GM18868 (cell line): Measurements from ENCODE around the gene PRMT1.
"Not testable (repeated sequence)": the region's sequence is repeated elsewhere in the genome, so short reads cannot be mapped to it uniquely, and the experiment has no call there.

Experiments
- ATAC-seq: cut with Tn5 transposase; IDR thresholded peaks from one replicate; pipeline ENCODE4 v1.9.1; 2021; ENCODE audit warnings: mild to moderate bottlenecking, moderate library complexity; ENCODE audit not compliant: unreplicated experiment

Gene PRMT1

GRCh38 chr19:49677231-49677900 lies at the start of gene PRMT1:
Gene PRMT1 (plus strand): TSS chr19:49677271. CDS start chr19:49677281, 10 bp downstream.
- ATAC-seq: no peak

DNA sequence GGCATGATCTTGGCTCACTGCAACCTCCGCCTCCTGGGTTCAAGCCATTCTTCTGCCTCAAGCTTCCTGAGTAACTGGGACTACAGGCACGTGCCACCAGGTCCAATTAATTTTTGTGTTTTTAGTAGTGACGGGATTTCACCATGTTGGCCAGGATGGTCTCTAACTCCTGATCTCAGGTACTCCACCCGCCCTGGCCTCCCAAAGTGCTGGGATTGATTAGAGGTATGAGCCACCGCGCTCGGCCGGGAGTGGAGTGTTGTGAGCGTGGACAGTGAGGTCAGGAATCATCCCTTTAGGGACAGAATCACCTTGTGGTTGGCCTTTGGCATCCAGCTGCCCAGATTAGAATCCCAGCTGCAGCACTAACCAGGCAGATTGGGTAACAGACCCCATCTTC lies 47.4 kb upstream of the PRMT1 start:
- no peak for ATAC-seq

GRCh38 chr19:49631014-49631588 lies 46.0 kb upstream of the PRMT1 start:
- ATAC-seq: no peak

- no peak for ATAC-seq
Observed at GRCh38 chr19:49631610-49632192, 45.4 kb upstream of the PRMT1 start.

DNA sequence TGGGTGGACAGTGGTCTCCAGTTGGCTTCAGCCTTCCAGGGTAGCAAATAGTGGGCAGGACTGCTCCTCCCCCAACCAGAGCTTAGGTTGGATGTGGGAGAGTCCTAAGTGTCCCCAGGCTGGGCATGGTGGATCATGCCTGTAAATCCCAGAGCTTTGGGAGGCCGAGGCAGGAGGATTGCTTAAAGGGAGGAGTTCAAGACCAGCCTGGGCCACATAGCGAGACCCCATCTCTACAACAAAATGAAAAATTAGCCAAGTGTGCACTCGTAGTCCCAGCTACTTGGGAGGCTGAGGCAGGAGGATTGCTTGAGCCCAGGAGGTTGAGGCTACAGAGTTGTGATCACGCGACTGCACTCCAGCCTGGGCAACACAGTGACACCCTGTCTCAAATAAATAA lies 44.5 kb upstream of the PRMT1 start:
- ATAC-seq: no peak

DNA sequence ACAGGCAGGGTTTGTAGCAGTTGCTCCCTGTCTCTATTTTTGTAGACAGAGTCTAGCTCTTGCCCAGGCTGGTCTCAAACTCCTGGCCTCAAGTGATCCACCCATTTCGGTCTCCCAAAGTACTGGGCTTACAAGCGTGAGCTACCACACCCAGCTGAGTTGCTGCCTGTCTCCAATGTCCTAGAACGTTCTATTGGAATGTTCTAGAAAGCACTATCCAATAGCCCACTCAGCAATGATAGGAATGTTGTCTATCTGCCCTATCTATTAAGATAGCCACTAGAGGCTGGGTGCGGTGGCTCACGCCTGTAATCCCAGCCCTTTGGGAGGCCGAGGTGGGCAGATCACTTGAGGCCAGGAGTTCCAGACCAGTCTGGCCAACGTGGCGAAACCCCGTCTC lies 43.8 kb upstream of the PRMT1 start:
- ATAC-seq: not testable (repeated sequence)

- ATAC-seq: no peak
Observed at GRCh38 chr19:49635530-49636232, 41.4 kb upstream of the PRMT1 start.

GRCh38 chr19:49636233-49636932 lies 40.7 kb upstream of the PRMT1 start:
- ATAC-seq: no peak

DNA sequence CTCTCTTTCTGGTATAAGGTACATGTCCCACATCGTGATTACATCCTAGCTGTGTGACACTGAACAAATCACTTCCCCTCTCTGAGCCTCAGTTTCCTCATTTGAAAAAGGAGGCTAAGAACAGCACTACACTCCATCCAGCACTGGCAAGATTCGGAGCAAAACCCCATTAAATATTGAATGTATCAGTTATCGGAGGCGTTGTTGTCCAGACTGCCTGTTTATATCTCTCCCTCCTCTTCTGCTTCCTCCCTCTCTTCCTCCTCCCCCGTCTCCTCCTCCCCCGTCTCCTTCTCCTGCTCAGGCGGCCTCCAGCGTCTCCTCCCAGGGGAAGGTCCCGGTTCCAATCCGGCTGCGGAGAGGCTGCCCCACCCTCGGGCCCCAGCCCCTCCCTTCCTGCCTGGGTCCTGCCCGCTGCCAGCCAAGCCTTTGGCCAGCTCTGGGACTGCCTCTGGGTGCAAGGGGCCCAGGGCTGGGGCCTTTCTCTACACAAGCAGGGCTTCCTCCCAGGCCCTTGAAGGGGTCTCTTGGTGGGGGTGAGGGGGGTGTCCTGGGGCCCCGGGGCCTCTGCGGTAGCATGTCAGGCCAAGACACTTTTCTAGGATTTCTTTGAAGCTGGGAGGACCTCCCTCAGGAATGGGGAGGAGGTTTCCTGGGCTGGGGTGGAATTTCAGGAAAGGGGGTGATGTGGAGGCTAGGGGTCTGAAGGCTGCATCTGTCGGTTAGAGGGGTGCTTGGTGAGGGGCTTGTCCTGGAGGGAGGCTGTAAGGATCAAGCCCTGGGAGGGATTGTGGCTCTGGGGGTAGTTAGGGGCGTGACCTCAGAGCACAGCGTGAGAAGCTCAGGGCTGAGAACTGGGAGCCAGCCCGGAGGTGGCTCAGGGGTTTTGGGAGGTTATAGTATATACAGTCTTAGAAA lies 39.0 kb upstream of the PRMT1 start:
- ATAC-seq: no peak

GRCh38 chr19:49639401-49640112 lies 37.5 kb upstream of the PRMT1 start:
- ATAC-seq: no peak

DNA sequence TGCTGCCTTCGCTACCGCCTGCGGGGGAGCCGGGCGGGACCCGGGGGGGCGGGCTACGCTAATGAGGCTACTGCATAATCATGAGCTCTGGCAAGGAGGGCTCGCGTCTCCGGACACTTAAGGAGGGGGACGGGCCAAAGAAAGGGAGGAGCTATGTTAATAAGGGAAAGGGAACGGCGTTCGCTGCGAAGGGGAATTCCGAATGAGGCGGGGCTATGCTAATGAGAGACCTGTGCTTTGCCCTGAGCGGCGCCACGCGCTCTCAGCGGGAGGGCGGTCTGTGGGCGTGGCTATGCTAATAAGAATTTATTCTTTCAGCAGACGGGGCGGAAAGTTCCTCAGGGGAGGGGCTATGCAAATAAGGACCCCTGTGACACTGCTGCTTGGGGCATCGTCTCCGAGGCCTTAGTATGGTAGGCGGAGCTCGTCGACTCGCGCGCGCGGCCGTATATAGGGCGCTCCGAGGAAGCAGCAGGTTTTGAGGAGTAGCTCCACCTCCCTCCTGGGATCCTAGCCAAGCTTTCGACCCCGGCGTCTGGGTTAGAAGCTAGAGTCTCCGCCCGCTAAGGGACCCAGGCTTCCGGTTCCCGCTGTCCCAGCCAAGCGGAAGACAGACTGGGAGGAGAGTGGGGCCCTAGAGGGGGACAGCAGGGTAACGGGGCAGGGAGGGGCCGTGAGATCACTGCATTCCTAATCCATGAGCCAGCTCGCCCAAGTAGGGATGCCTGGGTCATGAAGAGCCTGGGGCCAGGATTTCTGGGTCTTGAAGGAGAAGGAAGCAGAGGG lies 36.8 kb upstream of the PRMT1 start, which contains the start of gene RRAS:
Gene RRAS, minus strand, starts transcription at position 31 of the 786 bp plus-strand sequence. CDS start 45 bp downstream, outside the sequence.
- ATAC-seq: peak; percentile 54

- peak; percentile 49 for ATAC-seq
Observed at GRCh38 chr19:49641688-49642491, 35.2 kb upstream of the PRMT1 start, which contains the start of gene SCAF1. Gene SCAF1 (plus strand): TSS chr19:49642209. CDS start chr19:49645027, 2,818 bp downstream.

- no peak for ATAC-seq
Observed at GRCh38 chr19:49642492-49643035, 34.5 kb upstream of the PRMT1 start.

DNA sequence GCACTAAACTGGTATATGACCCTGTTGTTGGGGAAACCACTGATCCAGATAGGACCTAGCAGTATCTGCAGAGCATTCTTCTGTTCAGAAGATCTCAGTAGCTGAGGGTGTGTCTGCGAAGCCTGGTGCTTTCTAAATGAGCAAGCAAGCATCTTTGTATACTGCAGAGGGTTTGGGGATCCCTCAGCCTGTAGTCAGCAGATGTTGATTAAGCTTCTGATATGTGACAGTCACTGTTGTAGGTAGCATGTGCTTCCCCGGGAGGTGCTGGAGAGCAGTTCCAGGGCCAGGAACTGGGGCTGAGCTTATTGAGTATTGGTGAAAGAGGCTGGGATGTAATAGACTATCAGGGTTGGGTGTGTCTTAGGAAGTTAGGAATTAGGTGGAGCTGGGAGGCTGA lies 33.6 kb upstream of the PRMT1 start:
- ATAC-seq: no peak

- ATAC-seq: no peak
Observed at GRCh38 chr19:49645592-49645991, 31.5 kb upstream of the PRMT1 start.

- ATAC-seq: no peak
Observed at GRCh38 chr19:49645995-49646394, 31.1 kb upstream of the PRMT1 start.

DNA sequence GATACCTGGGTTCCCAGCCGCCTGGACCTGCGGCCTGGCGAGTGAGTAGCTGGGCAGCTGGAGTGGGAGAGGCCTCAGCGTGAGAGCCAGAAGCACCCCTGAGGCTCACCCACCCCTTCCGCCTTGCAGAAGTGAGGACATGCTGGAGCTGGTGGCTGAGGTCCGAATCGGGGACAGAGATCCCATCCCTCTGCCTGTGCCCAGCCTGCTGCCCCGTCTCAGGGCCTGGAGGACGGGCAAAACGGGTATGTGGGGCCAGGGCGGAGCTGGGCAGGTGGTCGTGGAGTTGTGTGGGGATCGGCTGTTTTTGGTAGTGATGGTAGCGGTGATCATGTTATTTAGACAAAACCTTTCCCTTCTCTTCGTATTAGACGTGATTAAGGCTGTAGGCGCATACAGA lies 30.5 kb upstream of the PRMT1 start:
- ATAC-seq: no peak
